ENCODE data around the gene ARHGAP36. TPM values are rescaled to one million over a fixed set of nuclear protein-coding genes. Genes with fewer than 3 reads are reported as not detected.

The ARHGAP36 gene
- total RNA-seq, 1 experiment from 2014 or later: 0.52 TPM

GRCh38 chrX:131032354-131033230, 25.6 kb upstream of the ARHGAP36 start:
- DNase-seq (ENCODE audit: low spot score): no peak
- H3K36me3 Mint-ChIP-seq: no peaks in the 10 kb centered on the region
- H3K27ac Mint-ChIP-seq: no peak overlapping the region
- TF ChIP-seq, protein P1, sequence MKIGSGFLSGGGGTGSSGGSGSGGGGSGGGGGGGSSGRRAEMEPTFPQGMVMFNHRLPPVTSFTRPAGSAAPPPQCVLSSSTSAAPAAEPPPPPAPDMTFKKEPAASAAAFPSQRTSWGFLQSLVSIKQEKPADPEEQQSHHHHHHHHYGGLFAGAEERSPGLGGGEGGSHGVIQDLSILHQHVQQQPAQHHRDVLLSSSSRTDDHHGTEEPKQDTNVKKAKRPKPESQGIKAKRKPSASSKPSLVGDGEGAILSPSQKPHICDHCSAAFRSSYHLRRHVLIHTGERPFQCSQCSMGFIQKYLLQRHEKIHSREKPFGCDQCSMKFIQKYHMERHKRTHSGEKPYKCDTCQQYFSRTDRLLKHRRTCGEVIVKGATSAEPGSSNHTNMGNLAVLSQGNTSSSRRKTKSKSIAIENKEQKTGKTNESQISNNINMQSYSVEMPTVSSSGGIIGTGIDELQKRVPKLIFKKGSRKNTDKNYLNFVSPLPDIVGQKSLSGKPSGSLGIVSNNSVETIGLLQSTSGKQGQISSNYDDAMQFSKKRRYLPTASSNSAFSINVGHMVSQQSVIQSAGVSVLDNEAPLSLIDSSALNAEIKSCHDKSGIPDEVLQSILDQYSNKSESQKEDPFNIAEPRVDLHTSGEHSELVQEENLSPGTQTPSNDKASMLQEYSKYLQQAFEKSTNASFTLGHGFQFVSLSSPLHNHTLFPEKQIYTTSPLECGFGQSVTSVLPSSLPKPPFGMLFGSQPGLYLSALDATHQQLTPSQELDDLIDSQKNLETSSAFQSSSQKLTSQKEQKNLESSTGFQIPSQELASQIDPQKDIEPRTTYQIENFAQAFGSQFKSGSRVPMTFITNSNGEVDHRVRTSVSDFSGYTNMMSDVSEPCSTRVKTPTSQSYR (CRISPR knock-in tag; IDR thresholded peaks at IDR 0.05): no peak
- TF ChIP-seq, protein P2, sequence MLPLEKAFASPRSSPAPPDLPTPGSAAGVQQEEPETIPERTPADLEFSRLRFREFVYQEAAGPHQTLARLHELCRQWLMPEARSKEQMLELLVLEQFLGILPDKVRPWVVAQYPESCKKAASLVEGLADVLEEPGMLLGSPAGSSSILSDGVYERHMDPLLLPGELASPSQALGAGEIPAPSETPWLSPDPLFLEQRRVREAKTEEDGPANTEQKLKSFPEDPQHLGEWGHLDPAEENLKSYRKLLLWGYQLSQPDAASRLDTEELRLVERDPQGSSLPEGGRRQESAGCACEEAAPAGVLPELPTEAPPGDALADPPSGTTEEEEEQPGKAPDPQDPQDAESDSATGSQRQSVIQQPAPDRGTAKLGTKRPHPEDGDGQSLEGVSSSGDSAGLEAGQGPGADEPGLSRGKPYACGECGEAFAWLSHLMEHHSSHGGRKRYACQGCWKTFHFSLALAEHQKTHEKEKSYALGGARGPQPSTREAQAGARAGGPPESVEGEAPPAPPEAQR (CRISPR knock-in tag; IDR thresholded peaks at IDR 0.05): no peak
- no peak for TF ChIP-seq JUN (CRISPR knock-in tag; IDR thresholded peaks at IDR 0.05)
- no peak for TF ChIP-seq NR1H2 (CRISPR knock-in tag; IDR thresholded peaks at IDR 0.05)
- TF ChIP-seq, protein P3, sequence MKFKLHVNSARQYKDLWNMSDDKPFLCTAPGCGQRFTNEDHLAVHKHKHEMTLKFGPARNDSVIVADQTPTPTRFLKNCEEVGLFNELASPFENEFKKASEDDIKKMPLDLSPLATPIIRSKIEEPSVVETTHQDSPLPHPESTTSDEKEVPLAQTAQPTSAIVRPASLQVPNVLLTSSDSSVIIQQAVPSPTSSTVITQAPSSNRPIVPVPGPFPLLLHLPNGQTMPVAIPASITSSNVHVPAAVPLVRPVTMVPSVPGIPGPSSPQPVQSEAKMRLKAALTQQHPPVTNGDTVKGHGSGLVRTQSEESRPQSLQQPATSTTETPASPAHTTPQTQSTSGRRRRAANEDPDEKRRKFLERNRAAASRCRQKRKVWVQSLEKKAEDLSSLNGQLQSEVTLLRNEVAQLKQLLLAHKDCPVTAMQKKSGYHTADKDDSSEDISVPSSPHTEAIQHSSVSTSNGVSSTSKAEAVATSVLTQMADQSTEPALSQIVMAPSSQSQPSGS (CRISPR knock-in tag; IDR thresholded peaks at IDR 0.05; ENCODE audit: borderline replicate concordance, low read depth): no peak
- CTCF ChIA-PET: no interaction called here
- H3K4me1 Mint-ChIP-seq: no peaks in the 10 kb centered on the region
- peaks cover 8% of the 10 kb centered on the region for H3K27me3 Mint-ChIP-seq (ENCODE audit: low read depth)
- POLR2A ChIA-PET: no interaction called here
- no peak for ATAC-seq
- no peak overlapping the region for H3K4me3 Mint-ChIP-seq
- no peaks in the 10 kb centered on the region for H3K9me3 Mint-ChIP-seq

GRCh38 chrX:131034063-131034462, 24.1 kb upstream of the ARHGAP36 start:
- no peak for ATAC-seq
- H3K27ac Mint-ChIP-seq: no peak overlapping the region
- H3K9me3 Mint-ChIP-seq: no peaks in the 10 kb centered on the region
- TF ChIP-seq ZNF121 (CRISPR knock-in tag; IDR thresholded peaks at IDR 0.05) (no peak), TP53 (CRISPR knock-in tag; IDR thresholded peaks at IDR 0.05) (no peak), ZNF138 (CRISPR knock-in tag; conservative IDR thresholded peaks at IDR 0.05) (no peak), TCF7 (CRISPR knock-in tag; IDR thresholded peaks at IDR 0.05; ENCODE audit: low read depth) (no peak)
- DNase-seq (ENCODE audit: low spot score): no peak
- H3K4me3 Mint-ChIP-seq: no peak overlapping the region
- POLR2A ChIA-PET: no interaction called here
- H3K27me3 Mint-ChIP-seq (ENCODE audit: low read depth): peaks cover 10% of the 10 kb centered on the region; the same call in 1 of the 2 replicates
- CTCF ChIA-PET: no interaction called here
- no peaks in the 10 kb centered on the region for H3K4me1 Mint-ChIP-seq
- no peaks in the 10 kb centered on the region for H3K36me3 Mint-ChIP-seq

GRCh38 chrX:131040781-131041180, 17.4 kb upstream of the ARHGAP36 start:
- ATAC-seq (no peak), DNase-seq (ENCODE audit: low spot score) (no peak)
- Mint-ChIP-seq H3K27ac (no peak overlapping the region), H3K36me3 (no peaks in the 10 kb centered on the region), H3K4me3 (no peak overlapping the region), H3K4me1 (peaks cover 4% of the 10 kb centered on the region), H3K9me3 (no peaks in the 10 kb centered on the region), H3K27me3 (ENCODE audit: low read depth) (peaks cover 14% of the 10 kb centered on the region)
- TF ChIP-seq ZNF317 (CRISPR knock-in tag; IDR thresholded peaks at IDR 0.05; ENCODE audit: borderline replicate concordance, low read depth) (no peak), GTF2I (CRISPR knock-in tag; conservative IDR thresholded peaks at IDR 0.05) (no peak), MXD4 (CRISPR knock-in tag; IDR thresholded peaks at IDR 0.05; ENCODE audit: borderline replicate concordance) (no peak), GABPB1 (CRISPR knock-in tag; IDR thresholded peaks at IDR 0.05) (no peak), TEAD4 (CRISPR knock-in tag; IDR thresholded peaks at IDR 0.05) (no peak), TP53 (CRISPR knock-in tag; IDR thresholded peaks at IDR 0.05) (no peak), CREB1 (CRISPR knock-in tag; IDR thresholded peaks at IDR 0.05) (no peak), ARID4B (CRISPR knock-in tag; IDR thresholded peaks at IDR 0.05; ENCODE audit: borderline replicate concordance) (no peak)
- TF ChIP-seq, protein P4, sequence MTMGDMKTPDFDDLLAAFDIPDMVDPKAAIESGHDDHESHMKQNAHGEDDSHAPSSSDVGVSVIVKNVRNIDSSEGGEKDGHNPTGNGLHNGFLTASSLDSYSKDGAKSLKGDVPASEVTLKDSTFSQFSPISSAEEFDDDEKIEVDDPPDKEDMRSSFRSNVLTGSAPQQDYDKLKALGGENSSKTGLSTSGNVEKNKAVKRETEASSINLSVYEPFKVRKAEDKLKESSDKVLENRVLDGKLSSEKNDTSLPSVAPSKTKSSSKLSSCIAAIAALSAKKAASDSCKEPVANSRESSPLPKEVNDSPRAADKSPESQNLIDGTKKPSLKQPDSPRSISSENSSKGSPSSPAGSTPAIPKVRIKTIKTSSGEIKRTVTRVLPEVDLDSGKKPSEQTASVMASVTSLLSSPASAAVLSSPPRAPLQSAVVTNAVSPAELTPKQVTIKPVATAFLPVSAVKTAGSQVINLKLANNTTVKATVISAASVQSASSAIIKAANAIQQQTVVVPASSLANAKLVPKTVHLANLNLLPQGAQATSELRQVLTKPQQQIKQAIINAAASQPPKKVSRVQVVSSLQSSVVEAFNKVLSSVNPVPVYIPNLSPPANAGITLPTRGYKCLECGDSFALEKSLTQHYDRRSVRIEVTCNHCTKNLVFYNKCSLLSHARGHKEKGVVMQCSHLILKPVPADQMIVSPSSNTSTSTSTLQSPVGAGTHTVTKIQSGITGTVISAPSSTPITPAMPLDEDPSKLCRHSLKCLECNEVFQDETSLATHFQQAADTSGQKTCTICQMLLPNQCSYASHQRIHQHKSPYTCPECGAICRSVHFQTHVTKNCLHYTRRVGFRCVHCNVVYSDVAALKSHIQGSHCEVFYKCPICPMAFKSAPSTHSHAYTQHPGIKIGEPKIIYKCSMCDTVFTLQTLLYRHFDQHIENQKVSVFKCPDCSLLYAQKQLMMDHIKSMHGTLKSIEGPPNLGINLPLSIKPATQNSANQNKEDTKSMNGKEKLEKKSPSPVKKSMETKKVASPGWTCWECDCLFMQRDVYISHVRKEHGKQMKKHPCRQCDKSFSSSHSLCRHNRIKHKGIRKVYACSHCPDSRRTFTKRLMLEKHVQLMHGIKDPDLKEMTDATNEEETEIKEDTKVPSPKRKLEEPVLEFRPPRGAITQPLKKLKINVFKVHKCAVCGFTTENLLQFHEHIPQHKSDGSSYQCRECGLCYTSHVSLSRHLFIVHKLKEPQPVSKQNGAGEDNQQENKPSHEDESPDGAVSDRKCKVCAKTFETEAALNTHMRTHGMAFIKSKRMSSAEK (CRISPR knock-in tag; IDR thresholded peaks at IDR 0.05; ENCODE audit: borderline replicate concordance): no peak
- CTCF ChIA-PET: no interaction called here
- POLR2A ChIA-PET: no interaction called here
